Activated naive CD8-positive, alpha-beta T cell (primary cell): ENCODE data around the gene KIAA0930.

ENCODE experiments used
- H3K27ac Mint-ChIP-seq: one replicate; pipeline ENCODE4 v1.8.0; 2021; ENCODE audit warnings: mixed read lengths
- H3K27me3 Mint-ChIP-seq: one replicate; pipeline ENCODE4 v1.8.0; 2021; ENCODE audit warnings: mixed read lengths
- H3K36me3 Mint-ChIP-seq: one replicate; pipeline ENCODE4 v1.8.0; 2021; ENCODE audit warnings: mixed read lengths
- H3K4me1 Mint-ChIP-seq: one replicate; pipeline ENCODE4 v1.8.0; 2021; ENCODE audit warnings: low read depth, mixed read lengths
- H3K4me3 Mint-ChIP-seq: one replicate; pipeline ENCODE4 v1.8.0; 2021; ENCODE audit warnings: mild to moderate bottlenecking, mixed read lengths
- H3K9me3 Mint-ChIP-seq: one replicate; pipeline ENCODE4 v1.8.0; 2021; ENCODE audit warnings: low read depth, mixed read lengths

Gene KIAA0930

DNA sequence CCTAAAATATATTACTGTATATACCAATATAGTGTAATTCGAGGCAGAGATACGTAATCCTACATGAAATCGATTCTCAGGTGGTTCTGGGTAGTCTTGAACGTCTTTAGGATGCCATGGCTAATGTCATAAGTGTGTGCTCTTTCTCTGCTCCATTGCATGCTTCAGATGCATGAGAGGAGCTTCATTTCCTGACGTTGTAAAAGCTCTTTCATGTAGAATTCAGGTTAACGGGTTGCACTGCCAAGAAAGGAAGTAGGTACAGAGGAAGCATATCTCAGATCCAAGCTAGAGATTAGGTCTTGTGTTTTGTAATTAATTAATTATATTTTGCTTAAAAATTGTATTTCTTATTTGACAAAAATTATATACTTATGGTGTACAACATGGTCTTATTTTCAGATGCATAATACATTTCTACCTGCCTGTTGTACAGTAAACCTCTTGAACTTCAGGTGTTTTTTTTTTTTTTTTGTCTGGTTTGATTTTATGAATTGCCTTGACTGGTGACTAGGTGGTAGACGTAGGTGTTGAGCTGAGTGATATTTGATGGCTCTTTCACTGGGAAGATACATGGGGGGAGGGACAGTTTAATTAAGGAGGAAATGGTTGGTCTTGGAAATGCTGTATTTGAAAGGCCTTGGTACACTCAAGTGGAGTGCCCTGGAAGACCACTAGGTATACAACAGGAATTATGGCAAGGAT is 67.7 kb downstream of the KIAA0930 start:
- H3K4me3 Mint-ChIP-seq: peak overlapping the region; percentile 77
- peaks cover 20% of the 10 kb centered on the region for H3K36me3 Mint-ChIP-seq
- H3K9me3 Mint-ChIP-seq: no peaks in the 10 kb centered on the region
- H3K27me3 Mint-ChIP-seq: no peaks in the 10 kb centered on the region
- peaks cover 86% of the 10 kb centered on the region for H3K4me1 Mint-ChIP-seq
- H3K27ac Mint-ChIP-seq: peak overlapping the region; percentile 94

DNA sequence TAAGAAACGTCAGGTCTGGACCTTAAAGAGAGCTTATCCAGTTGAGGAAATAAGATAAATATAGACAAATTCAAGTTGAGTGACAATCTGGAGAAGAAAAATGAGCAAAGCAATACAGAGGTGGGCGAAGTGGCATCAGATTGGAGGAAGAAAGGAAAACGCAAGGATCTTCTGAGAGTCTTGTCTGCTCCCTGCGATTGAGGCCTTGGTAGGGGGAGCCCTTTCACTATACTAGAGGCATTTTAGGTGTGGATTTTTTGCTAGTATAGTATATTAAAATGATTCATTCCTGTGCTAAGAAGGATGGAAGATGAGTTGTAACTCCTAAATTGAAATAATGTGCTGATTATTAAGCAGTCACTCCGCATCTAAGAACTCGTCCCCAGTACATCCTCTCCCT is 68.9 kb downstream of the KIAA0930 start:
- Mint-ChIP-seq H3K9me3 (no peaks in the 10 kb centered on the region), H3K4me3 (peak overlapping the region; percentile 67), H3K36me3 (peaks cover 20% of the 10 kb centered on the region), H3K27ac (peak overlapping the region; percentile 89), H3K4me1 (peaks cover 86% of the 10 kb centered on the region), H3K27me3 (no peaks in the 10 kb centered on the region)

DNA sequence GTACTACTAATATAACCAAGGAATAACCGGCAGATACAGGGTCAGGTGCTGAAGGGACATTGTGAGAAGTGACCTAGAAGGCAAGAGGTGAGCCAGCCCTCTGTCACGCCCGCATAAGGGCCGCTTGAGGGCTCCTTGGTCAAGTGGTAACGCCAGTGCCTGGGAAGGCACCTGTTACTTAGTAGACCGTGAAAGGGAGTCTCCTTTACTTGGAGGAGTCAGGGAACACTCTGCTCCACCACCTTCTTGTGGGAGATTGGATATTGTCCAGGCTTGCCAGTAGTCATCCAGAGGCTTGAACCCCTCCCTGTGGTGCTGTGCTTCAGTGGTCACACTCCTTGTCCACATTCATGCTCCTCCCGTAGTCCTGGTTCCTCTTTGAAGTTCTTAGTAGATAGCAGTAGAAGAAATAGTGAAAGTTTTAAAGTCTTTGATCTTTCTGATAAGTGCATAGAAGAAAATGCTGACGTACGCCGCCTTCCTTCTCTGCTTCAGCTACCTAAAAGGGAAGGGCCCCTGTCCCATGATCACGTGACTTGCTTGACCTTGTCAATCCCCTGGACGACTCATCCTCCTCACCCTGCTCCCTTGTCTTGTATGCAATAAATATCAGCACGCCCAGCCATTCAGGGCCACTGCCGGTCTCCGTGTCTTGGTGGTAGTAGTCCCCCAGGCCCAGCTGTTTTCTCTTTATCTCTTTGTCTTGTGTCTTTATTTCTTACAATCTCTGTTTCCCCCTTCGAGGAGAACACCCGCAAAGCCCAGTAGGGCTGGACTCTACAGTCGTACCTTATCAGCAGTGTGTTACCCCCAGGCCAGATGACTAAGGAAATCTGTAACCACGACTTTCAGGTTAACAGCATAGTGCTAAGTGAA is 70.9 kb downstream of the KIAA0930 start:
- peaks cover 83% of the 10 kb centered on the region for H3K4me1 Mint-ChIP-seq
- H3K27me3 Mint-ChIP-seq: no peaks in the 10 kb centered on the region
- H3K9me3 Mint-ChIP-seq: no peaks in the 10 kb centered on the region
- H3K36me3 Mint-ChIP-seq: peaks cover 20% of the 10 kb centered on the region
- H3K27ac Mint-ChIP-seq: peak overlapping the region; percentile 92
- H3K4me3 Mint-ChIP-seq: peak overlapping the region; percentile 72

DNA sequence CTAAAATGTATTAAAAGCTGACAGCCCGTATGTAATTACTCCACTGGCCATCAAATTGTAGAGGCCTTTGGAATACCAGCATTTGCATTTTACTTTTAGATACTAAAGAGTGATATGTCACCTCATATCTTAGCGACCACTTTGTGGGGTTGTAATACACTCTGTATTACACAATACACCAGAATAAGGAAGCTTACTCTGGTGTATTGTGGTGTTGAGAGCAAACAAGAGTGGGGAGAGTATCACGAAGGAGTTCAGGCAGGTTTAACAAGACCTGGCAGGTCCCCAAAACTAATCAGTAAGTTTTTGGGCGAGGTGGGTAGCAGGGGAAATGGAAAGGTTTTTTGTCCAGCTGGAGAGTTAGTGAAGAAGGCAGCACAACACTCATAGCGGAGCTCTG is 73.8 kb downstream of the KIAA0930 start:
- peaks cover 66% of the 10 kb centered on the region for H3K4me1 Mint-ChIP-seq
- no peaks in the 10 kb centered on the region for H3K9me3 Mint-ChIP-seq
- no peak overlapping the region for H3K4me3 Mint-ChIP-seq
- H3K36me3 Mint-ChIP-seq: peaks cover 13% of the 10 kb centered on the region
- H3K27ac Mint-ChIP-seq: peak overlapping the region; percentile 64
- no peaks in the 10 kb centered on the region for H3K27me3 Mint-ChIP-seq

DNA sequence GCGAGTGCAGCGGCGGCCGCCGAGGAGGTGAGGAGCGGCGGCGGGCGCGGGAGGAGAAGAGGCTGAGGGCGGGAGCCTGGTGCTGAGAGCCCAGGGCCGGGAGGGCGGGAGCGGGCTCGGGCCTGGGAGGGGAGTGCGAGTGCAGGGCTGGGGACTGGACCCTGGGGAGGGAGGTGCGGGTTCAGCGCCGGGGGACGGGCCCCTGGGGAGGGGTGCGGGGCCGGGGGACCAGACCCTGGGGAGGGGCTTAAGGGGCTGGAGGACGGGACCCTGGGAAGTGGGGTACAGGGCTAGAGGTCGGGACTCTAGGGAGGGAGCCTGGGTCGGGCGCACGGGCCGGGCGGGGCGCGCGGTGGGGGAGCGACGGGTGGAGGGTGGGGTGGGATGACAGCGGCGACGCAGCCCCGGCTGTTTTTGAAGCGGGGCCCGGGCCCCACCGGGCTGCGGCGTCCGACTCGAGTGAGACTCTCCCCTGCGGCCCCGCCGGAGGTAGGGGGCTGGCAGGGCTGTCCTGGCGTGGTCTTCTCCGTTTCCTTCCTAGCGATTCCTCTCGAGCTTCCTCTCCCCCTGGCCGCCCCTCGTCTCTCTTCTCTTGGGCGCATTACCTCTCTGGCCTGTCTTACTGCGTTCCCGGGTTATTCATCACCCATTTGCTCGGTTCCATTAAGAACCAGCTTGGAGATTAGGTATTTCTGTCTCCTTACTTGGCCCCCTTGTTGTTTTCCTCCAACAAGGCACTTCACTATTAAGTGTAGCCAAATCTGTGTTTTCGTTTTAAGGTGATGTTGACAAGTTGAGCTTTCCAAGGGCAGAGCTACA is 76.2 kb downstream of the KIAA0930 start:
- Mint-ChIP-seq H3K4me1 (peaks cover 68% of the 10 kb centered on the region), H3K27ac (peak overlapping the region; percentile 95), H3K9me3 (no peaks in the 10 kb centered on the region), H3K27me3 (no peaks in the 10 kb centered on the region), H3K4me3 (peak overlapping the region; percentile 98), H3K36me3 (peaks cover 11% of the 10 kb centered on the region)

DNA sequence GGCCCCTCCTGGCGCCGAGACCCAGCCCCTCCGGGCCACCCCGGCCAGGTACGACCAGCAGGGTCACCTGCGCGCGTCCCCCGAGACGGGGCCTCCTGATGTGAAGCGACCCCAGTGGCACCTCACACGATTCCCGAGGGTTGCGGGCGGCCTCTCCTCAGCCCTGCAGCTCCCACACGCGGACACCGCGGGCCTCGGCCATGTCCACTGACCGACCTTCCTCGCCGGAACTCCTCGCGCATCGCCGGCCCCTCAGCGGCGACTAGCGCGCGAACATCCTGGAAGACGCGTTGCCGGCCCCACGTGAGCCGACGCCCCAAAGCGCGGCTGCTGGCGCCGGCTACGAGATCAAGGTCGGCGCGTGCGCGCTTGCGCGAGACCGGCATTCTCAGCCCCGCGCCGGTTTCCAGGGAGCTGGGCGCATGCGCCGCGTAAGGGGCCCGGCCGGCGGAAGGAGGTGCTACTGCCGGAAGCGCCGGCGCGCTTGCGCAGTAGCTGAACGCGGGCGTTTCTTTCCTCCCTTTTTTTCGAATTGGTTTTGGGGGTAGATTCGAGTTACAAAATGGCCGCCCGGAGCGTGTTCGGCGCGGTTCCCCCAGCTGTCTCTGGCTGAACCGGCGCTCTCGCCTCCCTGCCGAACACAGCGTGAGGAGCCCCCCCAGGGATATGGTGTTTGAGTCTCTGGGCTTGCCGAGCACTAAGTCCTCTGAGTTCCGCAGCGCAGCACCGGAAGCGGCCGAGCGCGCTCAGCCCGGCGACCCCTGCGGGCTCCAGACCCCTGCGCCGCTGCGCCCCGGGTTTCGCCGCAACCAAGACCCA is 77.0 kb downstream of the KIAA0930 start, which contains the start of gene NUP50:
Gene NUP50, plus strand, starts transcription at position 475 of the 819 bp plus-strand sequence. CDS start 4,253 bp downstream, outside the sequence.
- peak within 1 kb of the TSS; percentile 98 for H3K4me3 Mint-ChIP-seq
- H3K36me3 Mint-ChIP-seq: peaks cover 9% of the 10 kb centered on the region
- H3K9me3 Mint-ChIP-seq: no peaks in the 10 kb centered on the region
- H3K27me3 Mint-ChIP-seq: no peaks in the 10 kb centered on the region
- peak within 1 kb of the TSS; percentile 95 for H3K27ac Mint-ChIP-seq
- peaks cover 70% of the 10 kb centered on the region for H3K4me1 Mint-ChIP-seq

DNA sequence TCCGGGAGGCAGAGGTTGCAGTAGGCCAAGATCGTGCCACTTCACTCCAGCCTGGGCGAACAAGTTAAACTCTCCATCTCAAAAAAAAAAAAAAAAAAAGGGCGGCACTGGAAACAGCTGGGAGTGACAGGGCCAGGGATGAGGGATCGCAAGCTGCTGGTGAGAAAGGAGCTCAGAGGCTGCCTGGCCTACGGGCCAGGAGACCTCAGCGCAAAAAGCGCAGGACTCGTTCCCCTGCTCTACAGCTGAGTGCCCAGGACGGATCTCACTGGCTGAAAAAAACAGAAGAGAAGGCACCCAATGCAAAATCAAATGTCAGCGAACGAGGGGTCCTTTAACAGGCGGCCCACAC is 77.6 kb downstream of the KIAA0930 start:
- peaks cover 6% of the 10 kb centered on the region for H3K36me3 Mint-ChIP-seq
- peaks cover 68% of the 10 kb centered on the region for H3K4me1 Mint-ChIP-seq
- peak overlapping the region; percentile 98 for H3K4me3 Mint-ChIP-seq
- no peaks in the 10 kb centered on the region for H3K27me3 Mint-ChIP-seq
- H3K9me3 Mint-ChIP-seq: no peaks in the 10 kb centered on the region
- peak overlapping the region; percentile 72 for H3K27ac Mint-ChIP-seq

DNA sequence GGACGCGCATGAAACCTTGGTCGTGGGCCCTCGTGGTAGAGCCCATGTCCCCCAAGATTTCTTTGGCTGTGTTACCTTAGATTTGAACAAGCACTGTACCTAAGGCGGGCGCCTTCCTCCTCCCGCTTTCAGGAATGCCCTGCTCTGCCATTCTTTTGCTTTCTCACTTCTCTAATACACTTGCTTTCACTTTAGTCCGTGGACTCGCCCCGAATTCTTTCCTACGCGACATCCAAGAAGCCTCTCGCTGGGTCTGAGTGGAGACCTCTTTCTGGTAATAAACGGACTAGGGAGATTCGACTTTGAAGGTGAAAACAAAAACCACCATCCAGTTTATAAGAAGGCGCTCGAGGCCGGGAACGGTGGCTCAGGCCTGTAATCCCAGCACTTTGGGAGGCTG is 78.2 kb downstream of the KIAA0930 start:
- H3K27ac Mint-ChIP-seq: peak overlapping the region; percentile 50
- peaks cover 67% of the 10 kb centered on the region for H3K4me1 Mint-ChIP-seq
- no peaks in the 10 kb centered on the region for H3K9me3 Mint-ChIP-seq
- peaks cover 6% of the 10 kb centered on the region for H3K36me3 Mint-ChIP-seq
- peak overlapping the region; percentile 98 for H3K4me3 Mint-ChIP-seq
- no peaks in the 10 kb centered on the region for H3K27me3 Mint-ChIP-seq

DNA sequence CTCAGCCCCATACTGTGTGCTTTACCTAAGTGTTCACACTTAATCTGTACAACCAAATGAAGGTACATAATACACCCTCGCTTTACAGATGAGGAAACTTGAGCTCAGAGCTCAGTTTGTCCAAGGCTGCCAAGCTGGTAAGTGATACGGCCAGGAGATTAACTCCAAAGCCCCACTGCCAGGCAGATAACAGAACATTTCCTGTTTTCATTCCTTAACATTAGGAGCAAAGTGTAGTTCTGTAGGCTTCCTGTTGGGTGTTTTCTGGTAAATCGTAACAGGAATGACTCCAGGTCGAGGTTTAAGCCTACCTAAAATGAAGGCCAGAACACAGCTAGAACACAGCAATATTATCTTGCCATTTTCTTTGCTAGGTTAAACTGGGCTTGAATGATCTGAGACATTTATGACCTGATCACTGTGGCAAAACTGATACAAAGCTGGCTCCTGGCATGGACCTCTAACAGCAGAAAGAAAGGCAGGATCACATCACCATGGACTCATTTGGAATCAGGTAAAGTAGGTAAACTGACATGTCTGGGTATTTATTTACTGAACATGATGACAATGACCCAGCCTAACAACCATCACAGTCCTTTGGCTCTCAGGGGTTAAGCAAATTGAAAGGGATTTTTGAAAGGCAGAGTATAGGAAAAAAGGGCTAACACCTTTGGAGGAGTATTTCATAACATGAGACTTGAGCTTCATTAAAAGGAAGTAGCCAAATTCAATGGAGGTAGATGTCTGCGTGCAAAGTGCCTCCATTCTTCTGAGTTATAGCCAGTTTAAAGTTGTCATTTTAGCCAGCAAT is 80.8 kb downstream of the KIAA0930 start:
- Mint-ChIP-seq H3K27ac (peak overlapping the region; percentile 34), H3K27me3 (no peaks in the 10 kb centered on the region), H3K36me3 (peaks cover 14% of the 10 kb centered on the region), H3K4me3 (peak overlapping the region; percentile 58), H3K4me1 (peaks cover 46% of the 10 kb centered on the region), H3K9me3 (no peaks in the 10 kb centered on the region)

DNA sequence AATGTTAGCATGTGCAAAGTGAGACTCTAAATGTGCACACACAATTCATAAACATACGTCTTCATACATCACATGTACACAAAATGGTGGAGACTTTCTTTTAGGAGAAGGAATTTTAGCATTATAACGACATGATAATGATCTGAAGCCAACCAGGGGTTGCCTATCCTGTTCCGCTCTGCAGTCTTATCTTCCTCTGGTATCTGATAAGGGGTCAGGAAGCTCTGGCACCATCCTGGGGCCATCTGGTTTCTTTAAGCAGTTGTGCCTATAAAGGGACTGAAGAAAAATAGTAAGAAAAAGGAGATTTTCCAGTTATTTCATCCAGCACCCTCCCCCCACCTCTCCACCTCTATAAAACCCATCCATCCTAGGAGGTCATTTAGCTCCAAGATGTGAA is 82.8 kb downstream of the KIAA0930 start:
- Mint-ChIP-seq H3K4me1 (peaks cover 45% of the 10 kb centered on the region), H3K36me3 (peaks cover 17% of the 10 kb centered on the region), H3K27ac (no peak overlapping the region), H3K9me3 (no peaks in the 10 kb centered on the region), H3K27me3 (no peaks in the 10 kb centered on the region), H3K4me3 (no peak overlapping the region)

DNA sequence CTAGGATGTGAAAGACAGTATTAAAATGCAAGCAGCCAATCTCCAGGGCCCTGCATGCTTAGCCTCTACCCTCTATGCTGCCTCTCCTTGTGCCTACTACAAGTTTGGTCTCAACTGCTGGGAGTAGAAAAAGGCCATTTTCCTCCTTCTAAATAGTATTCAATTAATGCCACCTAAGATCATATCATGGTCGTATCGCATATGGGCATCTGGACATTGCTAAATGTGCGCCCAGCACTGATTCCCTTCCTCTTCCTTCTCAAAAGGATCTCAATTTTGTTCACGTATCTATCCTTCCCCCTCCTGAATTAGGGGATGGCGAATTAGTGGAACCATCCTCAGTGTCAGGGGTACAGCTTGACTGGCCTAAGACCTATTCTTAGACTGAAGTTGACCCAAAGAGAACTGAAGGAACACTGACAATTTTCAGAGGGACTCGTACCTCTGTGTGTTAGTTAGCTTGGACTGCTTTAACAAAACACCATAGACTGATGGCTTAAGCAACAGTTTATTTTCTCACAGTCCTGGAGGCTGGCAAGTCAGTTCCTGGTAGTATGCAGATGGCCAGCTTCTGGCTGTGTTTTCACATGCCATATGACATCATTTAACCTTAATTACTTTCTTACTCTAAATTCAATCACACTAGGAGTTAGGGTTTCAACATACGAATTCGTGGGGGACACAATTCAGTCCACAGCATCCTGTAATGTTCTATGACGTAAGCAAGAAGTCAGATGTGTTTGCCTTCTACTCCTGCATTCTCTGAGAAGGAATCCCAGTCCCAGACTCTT is 85.4 kb downstream of the KIAA0930 start:
- Mint-ChIP-seq H3K36me3 (peaks cover 17% of the 10 kb centered on the region), H3K27ac (no peak overlapping the region), H3K27me3 (no peaks in the 10 kb centered on the region)

DNA sequence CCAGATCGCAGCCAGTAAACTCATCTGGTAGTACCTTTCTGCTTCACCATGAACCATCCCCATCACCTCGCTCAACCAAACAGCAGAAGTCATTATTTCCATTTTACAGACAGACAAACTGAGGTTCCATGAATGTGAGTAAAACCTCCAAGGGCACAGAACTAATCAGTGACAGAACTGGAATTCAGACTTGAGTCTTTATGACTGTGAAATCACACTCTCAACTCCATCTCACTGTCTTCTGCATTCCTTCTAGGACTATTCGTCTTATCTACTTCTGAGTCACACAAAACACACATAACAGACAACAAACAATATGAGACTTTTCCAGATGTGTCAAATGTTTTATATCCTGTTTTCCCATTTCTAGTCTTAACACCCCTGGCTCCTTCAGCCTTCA is 86.3 kb downstream of the KIAA0930 start:
- no peak overlapping the region for H3K27ac Mint-ChIP-seq
- no peaks in the 10 kb centered on the region for H3K27me3 Mint-ChIP-seq
- no peaks in the 10 kb centered on the region for H3K9me3 Mint-ChIP-seq
- peaks cover 15% of the 10 kb centered on the region for H3K36me3 Mint-ChIP-seq
- no peak overlapping the region for H3K4me3 Mint-ChIP-seq
- peaks cover 20% of the 10 kb centered on the region for H3K4me1 Mint-ChIP-seq

More for the DNA sequence above, 85.4 kb downstream of the KIAA0930 start:
- peaks cover 28% of the 10 kb centered on the region for H3K4me1 Mint-ChIP-seq
- H3K9me3 Mint-ChIP-seq: no peaks in the 10 kb centered on the region
- H3K4me3 Mint-ChIP-seq: no peak overlapping the region

DNA sequence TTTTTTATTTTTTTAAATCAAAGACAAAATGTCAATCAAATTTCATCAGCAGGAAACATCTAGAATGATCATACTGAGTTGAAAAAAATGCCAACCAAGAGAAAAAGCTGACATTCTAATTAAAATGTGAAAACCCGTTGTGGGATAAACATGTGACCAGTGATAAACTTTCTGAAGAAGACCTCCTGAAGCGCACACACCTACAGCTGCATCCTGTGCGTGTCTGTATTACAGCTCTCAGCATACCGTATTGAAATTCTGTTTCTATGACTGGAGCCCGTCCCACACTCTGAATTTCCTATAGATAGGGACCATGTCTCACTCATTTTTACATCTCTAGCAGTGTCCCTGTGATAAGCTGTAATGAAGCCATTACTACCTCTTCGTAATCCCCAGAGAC is 89.2 kb downstream of the KIAA0930 start:
- Mint-ChIP-seq H3K4me3 (no peak overlapping the region), H3K36me3 (peaks cover 9% of the 10 kb centered on the region), H3K9me3 (no peaks in the 10 kb centered on the region), H3K27me3 (no peaks in the 10 kb centered on the region), H3K27ac (no peak overlapping the region), H3K4me1 (peaks cover 9% of the 10 kb centered on the region)
